Mesendoderm (in vitro differentiated cells): ENCODE measurements around the gene RPL27A.
A peak's percentile ranks its signal among the peaks of the same experiment; 100 is the strongest.
"Not testable (repeated sequence)": the region's sequence is repeated elsewhere in the genome, so short reads cannot be mapped to it uniquely, and the experiment has no call there.

Source experiments
- DNase-seq: peaks from one replicate; pipeline ENCODE4 v3.0.0; 2013
- H2AK5ac ChIP-seq: 2 replicates; pipeline ENCODE4 v1.6.1; 2013; ENCODE audit warnings: low read length, inconsistent platforms
- H2BK120ac ChIP-seq: 2 replicates; pipeline ENCODE4 v1.6.1; 2013; ENCODE audit warnings: low read depth, mild to moderate bottlenecking, low read length, moderate library complexity, mixed read lengths
- H2BK15ac ChIP-seq: replicated peaks from 2 replicates; pipeline ENCODE4 v1.6.1; 2013; ENCODE audit warnings: low read depth, mild to moderate bottlenecking, moderate library complexity
- H2BK5ac ChIP-seq: 2 replicates; pipeline ENCODE4 v1.6.1; 2013; ENCODE audit warnings: low read length, inconsistent platforms
- H3K18ac ChIP-seq: 2 replicates; pipeline ENCODE4 v1.6.1; 2013; ENCODE audit warnings: mild to moderate bottlenecking, low read length, mixed read lengths
- H3K23ac ChIP-seq: one replicate; pipeline ENCODE4 v1.6.1; 2013; ENCODE audit warnings: low read length
- H3K27ac ChIP-seq: 2 replicates; pipeline ENCODE4 v1.5.1; 2013; ENCODE audit warnings: low read depth, mild to moderate bottlenecking, inconsistent platforms, low read length, moderate library complexity
- H3K27me3 ChIP-seq: 2 replicates; pipeline ENCODE4 v1.6.1; 2013; ENCODE audit warnings: low read length, control low read depth, mild to moderate bottlenecking, inconsistent platforms; ENCODE audit not compliant: insufficient read depth, poor library complexity
- H3K36me3 ChIP-seq: 2 replicates; pipeline ENCODE4 v1.6.1; 2013; ENCODE audit warnings: low read length, inconsistent platforms; ENCODE audit not compliant: control insufficient read depth, insufficient read depth
- H3K4ac ChIP-seq: one replicate; pipeline ENCODE4 v1.6.1; 2013; ENCODE audit warnings: low read depth, mild to moderate bottlenecking, low read length, moderate library complexity
- H3K4me1 ChIP-seq: 2 replicates; pipeline ENCODE4 v1.6.1; 2013; ENCODE audit warnings: low read depth, low read length, inconsistent platforms; ENCODE audit not compliant: control insufficient read depth
- H3K4me2 ChIP-seq: 2 replicates; pipeline ENCODE4 v1.6.1; 2013; ENCODE audit warnings: low read length
- H3K4me3 ChIP-seq: 2 replicates; pipeline ENCODE4 v1.5.1; 2013; ENCODE audit warnings: mild to moderate bottlenecking, low read length
- H3K56ac ChIP-seq: one replicate; pipeline ENCODE4 v1.6.1; 2013; ENCODE audit warnings: low read length
- H3K79me1 ChIP-seq: 2 replicates; pipeline ENCODE4 v1.6.1; 2013; ENCODE audit warnings: low read length, inconsistent platforms
- H3K79me2 ChIP-seq: 2 replicates; pipeline ENCODE4 v1.6.1; 2013; ENCODE audit warnings: mild to moderate bottlenecking, low read length; ENCODE audit not compliant: control insufficient read depth, insufficient read depth
- H3K9ac ChIP-seq: 2 replicates; pipeline ENCODE4 v1.6.1; 2013; ENCODE audit warnings: low read length, inconsistent platforms
- H4K5ac ChIP-seq: one replicate; pipeline ENCODE4 v1.6.1; 2013; ENCODE audit warnings: low read length
- H4K8ac ChIP-seq: one replicate; pipeline ENCODE4 v1.6.1; 2013; ENCODE audit warnings: low read depth, mild to moderate bottlenecking, control low read depth, low read length, moderate library complexity
- WGBS: extraction: QIAGEN DNeasy Blood & Tissue Kit; methylation state at CpG from one replicate; pipeline ENCODE4 v1.1.7; 2013; ENCODE audit warnings: low lambda C conversion rate, missing lambda C conversion rate; ENCODE audit not compliant: insufficient coverage; ENCODE audit errors: extremely low coverage; 5-methylcytosine and 5-hydroxymethylcytosine counted together

RPL27A gene

DNA sequence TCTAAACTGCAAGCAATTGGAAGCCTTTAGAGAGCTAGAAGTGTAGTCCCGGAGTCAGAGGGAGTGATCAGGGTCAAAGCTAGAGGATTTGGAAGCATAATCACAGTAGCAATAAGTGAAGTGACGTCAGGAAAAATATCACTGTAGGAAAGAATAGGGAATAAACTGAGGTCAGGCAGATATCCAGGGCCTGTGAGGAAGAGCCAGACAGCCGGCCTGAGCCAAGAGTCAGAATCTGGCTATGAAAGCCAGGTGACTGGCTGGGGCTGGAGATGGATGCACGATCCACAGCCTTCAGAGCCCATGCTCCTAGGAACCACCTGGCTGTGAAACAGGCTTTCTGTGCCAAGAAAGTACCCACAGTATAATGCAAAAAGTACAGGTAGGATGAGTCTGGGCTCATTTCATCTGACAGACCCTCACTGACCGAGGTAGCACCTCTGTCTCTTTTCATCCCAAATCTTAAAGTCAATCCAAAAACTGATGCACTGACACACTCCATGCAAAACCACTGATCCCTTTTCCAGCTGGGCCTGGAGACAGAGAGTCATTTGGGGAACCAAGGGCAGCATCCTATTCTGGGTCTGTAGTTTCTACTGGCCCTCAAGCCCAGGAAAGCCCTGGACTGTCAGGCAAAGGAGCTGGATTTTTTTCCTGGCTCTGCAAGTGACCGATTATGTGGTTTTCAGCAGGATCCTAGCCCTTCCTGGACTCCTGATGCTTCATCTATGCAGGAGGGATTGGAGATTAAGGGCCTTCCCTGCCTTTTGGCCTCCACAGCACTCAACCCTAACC lies 21.4 kb upstream of the RPL27A start:
- no CpG with 5 or more reads among the region's 6 CpGs for WGBS
- H3K18ac ChIP-seq: no peak overlapping the region

DNA sequence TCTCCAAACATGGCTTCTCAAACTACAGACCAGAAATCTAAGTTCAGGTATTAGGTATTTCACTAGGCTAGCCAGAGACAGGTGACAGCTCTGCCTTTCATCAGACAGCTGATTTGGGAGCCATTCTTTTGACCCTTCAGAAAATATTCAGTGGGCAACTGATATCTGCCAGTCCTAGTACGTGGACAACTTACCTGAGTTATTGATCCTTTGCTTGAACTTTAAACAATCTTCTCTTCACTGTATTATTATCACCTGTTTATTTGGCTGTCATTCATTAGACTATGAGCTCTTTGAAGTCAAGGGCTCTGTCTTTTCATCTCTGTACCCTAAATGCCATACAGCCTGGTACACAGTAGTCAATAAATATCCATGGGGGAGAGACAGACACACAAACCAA lies 17.4 kb upstream of the RPL27A start:
- no peak overlapping the region for H3K18ac ChIP-seq
- H2BK120ac ChIP-seq: no peak overlapping the region
- no peak overlapping the region for H3K4me3 ChIP-seq
- H3K4me2 ChIP-seq: no peak overlapping the region
- no peaks in the 10 kb centered on the region for H3K79me1 ChIP-seq
- no peak overlapping the region for H3K56ac ChIP-seq
- H2AK5ac ChIP-seq: no peak overlapping the region
- H2BK5ac ChIP-seq: no peak overlapping the region
- H3K4me1 ChIP-seq: no peaks in the 10 kb centered on the region
- H3K27ac ChIP-seq: no peak overlapping the region
- no peak overlapping the region for H3K9ac ChIP-seq
- DNase-seq: no peak
- no peak overlapping the region for H3K23ac ChIP-seq
- H4K5ac ChIP-seq: no peak overlapping the region
- no peaks in the 10 kb centered on the region for H3K36me3 ChIP-seq
- H3K79me2 ChIP-seq: no peaks in the 10 kb centered on the region
- no peaks in the 10 kb centered on the region for H3K27me3 ChIP-seq
- H2BK15ac ChIP-seq: no peak overlapping the region
- H4K8ac ChIP-seq: no peak overlapping the region
- no CpG with 5 or more reads among the region's 1 CpG for WGBS
- no peak overlapping the region for H3K4ac ChIP-seq

More for the DNA sequence above, 21.4 kb upstream of the RPL27A start:
- no peaks in the 10 kb centered on the region for H3K36me3 ChIP-seq
- no peaks in the 10 kb centered on the region for H3K79me2 ChIP-seq
- H3K56ac ChIP-seq: no peak overlapping the region
- H2BK120ac ChIP-seq: no peak overlapping the region
- H4K5ac ChIP-seq: no peak overlapping the region
- no peak overlapping the region for H2BK15ac ChIP-seq
- H3K27ac ChIP-seq: no peak overlapping the region
- H3K27me3 ChIP-seq: no peaks in the 10 kb centered on the region
- no peak overlapping the region for H3K9ac ChIP-seq
- H3K79me1 ChIP-seq: no peaks in the 10 kb centered on the region
- no peak overlapping the region for H3K4me2 ChIP-seq
- no peak overlapping the region for H3K4me3 ChIP-seq
- no peak overlapping the region for H3K4ac ChIP-seq
- no peaks in the 10 kb centered on the region for H3K4me1 ChIP-seq
- H3K23ac ChIP-seq: no peak overlapping the region
- no peak for DNase-seq
- no peak overlapping the region for H2BK5ac ChIP-seq
- no peak overlapping the region for H4K8ac ChIP-seq
- no peak overlapping the region for H2AK5ac ChIP-seq

DNA sequence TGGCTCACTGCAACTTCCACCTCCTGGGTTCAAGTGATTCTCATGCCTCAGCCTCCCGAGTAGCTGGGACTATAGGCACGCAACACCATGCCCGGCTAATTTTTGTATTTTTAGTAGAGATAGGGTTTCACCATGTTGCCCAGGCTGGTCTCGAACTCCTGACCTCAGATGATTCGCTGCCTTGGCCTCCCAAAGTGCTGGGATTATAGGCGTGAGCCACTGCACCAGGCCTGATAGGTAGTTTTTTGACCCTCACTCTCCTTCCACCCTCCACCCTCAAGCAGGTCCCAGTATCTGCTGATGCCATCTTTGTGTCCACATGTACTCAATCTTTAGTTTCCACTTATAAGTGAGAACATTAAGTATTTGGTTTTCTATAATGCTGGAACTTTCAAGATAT lies 12.5 kb upstream of the RPL27A start:
- not testable (repeated sequence) for H4K8ac ChIP-seq, H3K4me2 ChIP-seq, DNase-seq, H2AK5ac ChIP-seq, H2BK5ac ChIP-seq, H3K27me3 ChIP-seq, H3K36me3 ChIP-seq, H3K4ac ChIP-seq, H3K4me1 ChIP-seq, H4K5ac ChIP-seq, H3K4me3 ChIP-seq, H3K56ac ChIP-seq, H3K79me2 ChIP-seq, H3K79me1 ChIP-seq, H3K18ac ChIP-seq, H2BK15ac ChIP-seq, H3K23ac ChIP-seq, H3K9ac ChIP-seq
- H3K27ac ChIP-seq: peak overlapping the region; percentile 31
- no CpG with 5 or more reads among the region's 6 CpGs for WGBS
- H2BK120ac ChIP-seq: peak overlapping the region; percentile 51

DNA sequence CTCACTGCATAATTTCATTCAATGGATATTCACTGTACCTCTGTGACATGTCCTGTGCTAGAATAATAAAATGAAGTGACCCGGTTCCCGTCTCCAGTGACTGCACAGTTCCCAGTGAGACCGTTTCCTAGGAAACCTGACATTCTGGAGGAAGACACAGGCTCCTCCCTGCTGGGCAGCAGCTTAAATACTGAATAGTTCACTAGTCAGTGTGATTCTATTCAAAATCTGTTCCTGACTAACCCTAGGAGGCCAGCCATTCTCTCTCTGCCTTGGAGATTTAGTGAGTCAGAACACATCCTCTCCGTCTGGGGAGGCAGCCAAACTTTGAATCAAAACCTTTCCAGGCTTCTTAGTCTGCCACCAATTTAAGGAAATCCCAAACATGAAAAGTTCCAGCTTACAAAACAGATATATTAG lies 11.4 kb upstream of the RPL27A start:
- Histone ChIP-seq H3K79me2 (no peaks in the 10 kb centered on the region), H2AK5ac (no peak overlapping the region), H3K79me1 (no peaks in the 10 kb centered on the region), H3K4me3 (no peak overlapping the region), H4K5ac (no peak overlapping the region), H3K4ac (no peak overlapping the region), H3K56ac (peak overlapping the region; percentile 87), H3K23ac (no peak overlapping the region), H3K18ac (peak overlapping the region; percentile 97), H3K4me1 (peaks cover 7% of the 10 kb centered on the region), H3K27me3 (no peaks in the 10 kb centered on the region), H3K27ac (peak overlapping the region; percentile 97), H3K4me2 (no peak overlapping the region), H4K8ac (no peak overlapping the region), H3K36me3 (no peaks in the 10 kb centered on the region), H2BK120ac (peak overlapping the region; percentile 99), H3K9ac (peak overlapping the region; percentile 48), H2BK5ac (peak overlapping the region; percentile 65), H2BK15ac (no peak overlapping the region)
- peak; percentile 98 for DNase-seq
- no CpG with 5 or more reads among the region's 4 CpGs for WGBS

DNA sequence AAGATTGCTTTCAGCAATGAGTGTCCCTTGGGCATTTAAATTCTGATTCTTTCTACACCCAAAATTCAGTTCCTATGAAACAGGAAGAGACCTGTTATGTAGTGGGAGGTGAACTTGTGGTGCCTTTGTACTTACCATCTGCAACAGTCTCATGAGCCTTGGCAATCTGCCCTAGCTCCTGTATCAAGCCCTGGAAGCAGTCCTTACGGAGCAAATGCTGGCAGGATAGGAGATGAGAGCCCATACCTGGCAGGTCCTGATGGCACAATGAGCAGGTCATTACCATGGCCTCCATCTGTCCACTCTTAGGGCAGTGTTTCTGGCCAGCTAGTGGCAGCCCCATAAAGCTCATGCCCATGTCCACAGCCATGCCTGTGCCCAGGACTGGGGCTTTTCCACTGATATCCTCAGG lies 10.9 kb upstream of the RPL27A start:
- Histone ChIP-seq H2BK15ac (peak overlapping the region; percentile 41), H3K56ac (peak overlapping the region; percentile 87), H4K5ac (no peak overlapping the region), H3K79me2 (no peaks in the 10 kb centered on the region), H3K4me3 (no peak overlapping the region), H3K18ac (peak overlapping the region; percentile 97), H4K8ac (no peak overlapping the region), H3K23ac (no peak overlapping the region), H3K4ac (peak overlapping the region; percentile 98), H2BK5ac (peak overlapping the region; percentile 65), H3K27ac (peak overlapping the region; percentile 97), H3K36me3 (no peaks in the 10 kb centered on the region), H2BK120ac (peak overlapping the region; percentile 99), H3K27me3 (no peaks in the 10 kb centered on the region), H3K4me2 (no peak overlapping the region), H3K9ac (peak overlapping the region; percentile 48), H3K4me1 (peaks cover 7% of the 10 kb centered on the region), H3K79me1 (no peaks in the 10 kb centered on the region), H2AK5ac (peak overlapping the region; percentile 65)
- WGBS: no CpG with 5 or more reads among the region's 1 CpG
- peak; percentile 68 for DNase-seq
